Measurements from ENCODE around the gene ZBTB7C. TPM values are rescaled to one million over a fixed set of nuclear protein-coding genes. Genes with fewer than 3 reads are reported as not detected.

ZBTB7C gene
- polyA plus RNA-seq, 1 donor (not counting 4 experiments of a cell fraction or from before 2014, with no cell fraction given) = 0.58 TPM

DNA sequence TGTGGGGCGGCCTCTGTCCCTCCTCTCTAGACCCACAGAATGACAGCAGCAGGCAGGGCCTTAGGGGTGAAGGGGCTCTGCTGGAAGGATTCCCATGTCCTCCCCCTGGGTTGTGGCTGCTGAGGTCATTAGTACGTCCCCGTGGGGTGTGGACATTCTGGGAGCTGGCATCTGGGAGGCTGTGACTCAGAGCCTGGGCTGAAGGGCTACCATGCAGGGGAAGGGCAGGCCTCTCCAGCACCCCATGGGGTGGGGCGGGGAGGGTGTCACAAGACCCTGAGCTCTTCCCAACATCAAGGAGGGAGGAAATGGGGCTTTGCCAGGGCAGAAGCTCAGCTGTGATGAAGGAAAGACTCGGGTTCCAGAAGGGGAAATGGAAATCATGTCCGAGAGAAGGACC is 373.0 kb downstream of the ZBTB7C start:
- Histone ChIP-seq H2AFZ (ENCODE audit: control insufficient read depth, low read length) (no peak overlapping the region), H3K4me2 (ENCODE audit: control insufficient read depth, extremely low read depth, insufficient read depth, low read depth, low read length) (no peak overlapping the region), H3K27me3 (ENCODE audit: control insufficient read depth, extremely low read depth, insufficient read depth, low read length) (no peaks in the 10 kb centered on the region), H3K36me3 (ENCODE audit: control insufficient read depth in 2 of 2, extremely low read depth in 1 of 2, insufficient read depth in 2 of 2, low read length in 2 of 2) (no peaks in the 10 kb centered on the region), H3K27ac (ENCODE audit: control insufficient read depth, insufficient read depth, low read length) (no peak overlapping the region), H3K4me1 (ENCODE audit: control insufficient read depth, extremely low read depth, insufficient read depth, low read length) (peaks cover 3% of the 10 kb centered on the region), H4K20me1 (ENCODE audit: control insufficient read depth, extremely low read depth, insufficient read depth, low read length) (no peaks in the 10 kb centered on the region), H3K9me3 (ENCODE audit: control insufficient read depth, low read depth, low read length) (no peaks in the 10 kb centered on the region), H3K9ac (ENCODE audit: control insufficient read depth, extremely low read depth, insufficient read depth, low read length) (no peak overlapping the region), H3K4me3 (ENCODE audit: control insufficient read depth in 2 of 3, extremely low read depth in 1 of 3, insufficient read depth in 2 of 3, low read depth in 1 of 3, low read length in 3 of 3) (no peak overlapping the region), H3K9me1 (ENCODE audit: control insufficient read depth, extremely low read depth, insufficient read depth, low read length) (no peaks in the 10 kb centered on the region), H3K79me2 (ENCODE audit: control insufficient read depth, insufficient read depth, low read length) (no peaks in the 10 kb centered on the region)
- dilution Hi-C loops (cut with MboI; ENCODE audit: extremely low pct_ligation_motif_present, low sequenced_read_pairs) = no loop called here
- FAIRE-seq (no peak), DNase-seq (ENCODE audit: low read depth, low spot score) (no peak)
- no peak for TF ChIP-seq EZH2 (IDR thresholded peaks at IDR 0.05; ENCODE audit: low read length)
- TF ChIP-seq, protein P1, sequence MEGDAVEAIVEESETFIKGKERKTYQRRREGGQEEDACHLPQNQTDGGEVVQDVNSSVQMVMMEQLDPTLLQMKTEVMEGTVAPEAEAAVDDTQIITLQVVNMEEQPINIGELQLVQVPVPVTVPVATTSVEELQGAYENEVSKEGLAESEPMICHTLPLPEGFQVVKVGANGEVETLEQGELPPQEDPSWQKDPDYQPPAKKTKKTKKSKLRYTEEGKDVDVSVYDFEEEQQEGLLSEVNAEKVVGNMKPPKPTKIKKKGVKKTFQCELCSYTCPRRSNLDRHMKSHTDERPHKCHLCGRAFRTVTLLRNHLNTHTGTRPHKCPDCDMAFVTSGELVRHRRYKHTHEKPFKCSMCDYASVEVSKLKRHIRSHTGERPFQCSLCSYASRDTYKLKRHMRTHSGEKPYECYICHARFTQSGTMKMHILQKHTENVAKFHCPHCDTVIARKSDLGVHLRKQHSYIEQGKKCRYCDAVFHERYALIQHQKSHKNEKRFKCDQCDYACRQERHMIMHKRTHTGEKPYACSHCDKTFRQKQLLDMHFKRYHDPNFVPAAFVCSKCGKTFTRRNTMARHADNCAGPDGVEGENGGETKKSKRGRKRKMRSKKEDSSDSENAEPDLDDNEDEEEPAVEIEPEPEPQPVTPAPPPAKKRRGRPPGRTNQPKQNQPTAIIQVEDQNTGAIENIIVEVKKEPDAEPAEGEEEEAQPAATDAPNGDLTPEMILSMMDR (optimal IDR thresholded peaks at IDR 0.05 in 1 of 3, IDR thresholded peaks at IDR 0.05 in 1 of 3, conservative IDR thresholded peaks at IDR 0.05 in 1 of 3; ENCODE audit: extremely low read depth in 1 of 3, insufficient read depth in 2 of 3, low read length in 3 of 3) = no peak

DNA sequence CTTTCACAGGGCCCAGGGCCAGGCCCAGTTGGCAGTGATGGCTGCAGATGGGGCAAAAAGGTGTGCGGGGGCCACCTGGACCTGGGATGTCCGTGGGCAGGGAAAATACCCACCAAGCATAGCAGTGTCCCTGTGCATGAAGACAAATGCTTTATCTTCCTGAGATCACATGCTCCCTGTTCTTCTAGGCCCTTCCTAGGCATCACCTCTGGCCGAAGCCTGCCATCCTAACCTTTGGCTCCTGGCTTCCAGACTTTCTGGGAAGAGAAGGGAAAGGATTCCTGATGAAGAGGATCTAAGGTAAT is 373.7 kb downstream of the ZBTB7C start:
- dilution Hi-C loops (cut with MboI; ENCODE audit: extremely low pct_ligation_motif_present, low sequenced_read_pairs) = no loop called here
- TF ChIP-seq EZH2 (IDR thresholded peaks at IDR 0.05; ENCODE audit: low read length) = no peak
- TF ChIP-seq, protein P1 (optimal IDR thresholded peaks at IDR 0.05 in 1 of 3, IDR thresholded peaks at IDR 0.05 in 1 of 3, conservative IDR thresholded peaks at IDR 0.05 in 1 of 3; ENCODE audit: extremely low read depth in 1 of 3, insufficient read depth in 2 of 3, low read length in 3 of 3) = no peak
- FAIRE-seq = no peak

More for the DNA sequence above, 373.7 kb downstream of the ZBTB7C start:
- H3K9me3 ChIP-seq (ENCODE audit: control insufficient read depth, low read depth, low read length) = no peaks in the 10 kb centered on the region
- H3K27ac ChIP-seq (ENCODE audit: control insufficient read depth, insufficient read depth, low read length) = no peak overlapping the region
- H3K79me2 ChIP-seq (ENCODE audit: control insufficient read depth, insufficient read depth, low read length) = no peaks in the 10 kb centered on the region
- H3K4me3 ChIP-seq (ENCODE audit: control insufficient read depth in 2 of 3, extremely low read depth in 1 of 3, insufficient read depth in 2 of 3, low read depth in 1 of 3, low read length in 3 of 3) = no peak overlapping the region
- H4K20me1 ChIP-seq (ENCODE audit: control insufficient read depth, extremely low read depth, insufficient read depth, low read length) = no peaks in the 10 kb centered on the region
- DNase-seq (ENCODE audit: low read depth, low spot score) = no peak
- H3K36me3 ChIP-seq (ENCODE audit: control insufficient read depth in 2 of 2, extremely low read depth in 1 of 2, insufficient read depth in 2 of 2, low read length in 2 of 2) = no peaks in the 10 kb centered on the region
- no peak overlapping the region for H2AFZ ChIP-seq (ENCODE audit: control insufficient read depth, low read length)
- H3K9ac ChIP-seq (ENCODE audit: control insufficient read depth, extremely low read depth, insufficient read depth, low read length) = no peak overlapping the region
- H3K9me1 ChIP-seq (ENCODE audit: control insufficient read depth, extremely low read depth, insufficient read depth, low read length) = no peaks in the 10 kb centered on the region
- no peak overlapping the region for H3K4me2 ChIP-seq (ENCODE audit: control insufficient read depth, extremely low read depth, insufficient read depth, low read depth, low read length)
- no peaks in the 10 kb centered on the region for H3K27me3 ChIP-seq (ENCODE audit: control insufficient read depth, extremely low read depth, insufficient read depth, low read length)
- peaks cover 3% of the 10 kb centered on the region for H3K4me1 ChIP-seq (ENCODE audit: control insufficient read depth, extremely low read depth, insufficient read depth, low read length)
